Suprapubic skin (tissue), 4 donors: Measurements from ENCODE around the gene IFNA8. TPM values are rescaled to one million over a fixed set of nuclear protein-coding genes. Genes with fewer than 3 reads are reported as not detected.
"Not testable (repeated sequence)": the region's sequence is repeated elsewhere in the genome, so short reads cannot be mapped to it uniquely, and the experiment has no call there.

Source experiments
- DNase-seq, 2 donors: peaks; one replicate each; pipeline ENCODE4 v3.0.0-alpha.2; 2019; ENCODE audit warnings: low spot score in 2 of 2
- H3K27ac ChIP-seq: fragments of 200-600 bp; sonication (generic); one replicate; pipeline ENCODE4 v1.5.1; 2019
- H3K27me3 ChIP-seq: fragments of 200-600 bp; sonication (generic); one replicate; pipeline ENCODE4 v1.5.1; 2019
- H3K36me3 ChIP-seq: fragments of 200-600 bp; sonication (generic); one replicate; pipeline ENCODE4 v1.5.1; 2019
- H3K4me1 ChIP-seq: fragments of 200-600 bp; sonication (generic); one replicate; pipeline ENCODE4 v1.5.1; 2019
- H3K4me3 ChIP-seq: fragments of 200-600 bp; sonication (generic); one replicate; pipeline ENCODE4 v1.5.1; 2019; ENCODE audit warnings: mild to moderate bottlenecking
- H3K9me3 ChIP-seq: fragments of 200-600 bp; sonication (generic); one replicate; pipeline ENCODE4 v1.5.1; 2019
- CTCF ChIP-seq, 2 donors: fragments of 200-600 bp in 1 of 2; fragments of 450-650 bp in 1 of 2; sonication (generic) in 1 of 2; IDR thresholded peaks; one replicate each; pipeline ENCODE4 v1.5.1; 2016 to 2019; ENCODE audit warnings: antibody characterized with exemption in 2 of 2, mild to moderate bottlenecking in 1 of 2, moderate library complexity in 1 of 2
- EP300 ChIP-seq: sonication (generic); formaldehyde crosslinking; IDR thresholded peaks from one replicate; pipeline ENCODE4 v1.6.1; 2017; ENCODE audit warnings: antibody characterized with exemption
- POLR2A ChIP-seq, 2 donors: fragments of 450-650 bp; IDR thresholded peaks; one replicate each; pipeline ENCODE4 v1.6.1; 2017; ENCODE audit warnings: antibody characterized with exemption in 2 of 2, mild to moderate bottlenecking in 2 of 2, moderate library complexity in 2 of 2
- POLR2AphosphoS5 ChIP-seq, 3 donors: sonication (generic); formaldehyde crosslinking; IDR thresholded peaks; one replicate each; pipeline ENCODE4 v1.6.1; 2017; ENCODE audit warnings: antibody characterized with exemption in 3 of 3
- WGBS: methylation state at CpG from one replicate; pipeline ENCODE4 v1.1.5; 2018; 5-methylcytosine and 5-hydroxymethylcytosine counted together
- total RNA-seq, 4 donors: library from RNA; depleted of rRNA; stranded (reverse); fragments of >200 nt; gene quantifications; one replicate each; pipeline ENCODE4 v1.1.0, GENCODE V29; 2016

Gene IFNA8
- total RNA-seq, 4 donors from 2014 or later: not detected

DNA sequence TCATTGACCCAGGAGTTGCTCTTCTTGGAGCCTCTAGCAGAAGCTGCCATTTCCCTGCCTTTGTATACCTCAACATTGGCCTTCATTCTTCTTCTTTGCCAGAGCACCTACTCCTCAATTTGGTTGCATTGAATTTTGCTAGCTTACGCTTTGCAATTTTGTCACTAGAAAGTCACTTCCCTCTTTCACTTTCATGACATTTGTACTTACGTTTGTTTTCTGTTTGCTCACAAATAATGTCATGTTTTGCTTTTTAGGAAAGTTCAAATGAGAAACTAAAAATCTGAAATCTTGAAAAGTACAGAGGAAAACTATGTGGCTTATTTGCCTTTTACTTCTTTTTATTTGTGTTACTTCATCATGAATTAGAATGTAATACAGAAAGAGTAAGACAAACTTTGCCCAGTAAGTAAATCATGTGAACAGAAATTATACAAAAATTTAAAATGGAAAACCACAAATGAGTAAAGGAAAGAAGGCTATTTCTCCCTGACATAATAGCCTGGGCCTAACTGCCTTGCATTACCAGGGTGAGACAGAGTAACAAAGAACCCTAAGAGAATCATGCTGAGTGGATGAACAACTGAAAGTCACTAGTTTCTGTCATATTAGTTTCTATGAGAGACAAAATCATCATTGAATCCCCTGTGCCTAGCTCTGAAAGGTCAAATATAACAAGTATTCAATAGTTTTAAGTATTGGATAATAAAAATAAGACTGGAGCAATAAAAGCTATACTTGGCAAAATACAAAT is 23.9 kb downstream of the IFNA8 start:
- Histone ChIP-seq H3K27me3 (no peaks in the 10 kb centered on the region), H3K4me3 (no peak overlapping the region), H3K36me3 (no peaks in the 10 kb centered on the region), H3K27ac (no peak overlapping the region), H3K9me3 (no peaks in the 10 kb centered on the region), H3K4me1 (no peaks in the 10 kb centered on the region)
- DNase-seq: no peak
- 85% methylated on average over 2 of the region's 2 CpGs for WGBS
- TF ChIP-seq POLR2AphosphoS5 (IDR thresholded peaks at IDR 0.05) (no peak), CTCF (IDR thresholded peaks at IDR 0.05) (no peak), EP300 (no peak), POLR2A (IDR thresholded peaks at IDR 0.05) (no peak)

- Histone ChIP-seq H3K27ac (no peak overlapping the region), H3K9me3 (no peaks in the 10 kb centered on the region), H3K4me3 (no peak overlapping the region), H3K36me3 (no peaks in the 10 kb centered on the region), H3K4me1 (no peaks in the 10 kb centered on the region), H3K27me3 (no peaks in the 10 kb centered on the region)
- TF ChIP-seq CTCF (IDR thresholded peaks at IDR 0.05): peak in 1 of 2 donors; percentile 29
- no peak for TF ChIP-seq EP300
- 60% methylated on average over 9 of the region's 9 CpGs for WGBS
- no peak for DNase-seq
Observed at GRCh38 chr9:21434202-21435014, 25.5 kb downstream of the IFNA8 start.

GRCh38 chr9:21435015-21435383 is 26.1 kb downstream of the IFNA8 start:
- not testable (repeated sequence) for H3K36me3 ChIP-seq, H3K4me1 ChIP-seq, H3K9me3 ChIP-seq, H3K27ac ChIP-seq, H3K27me3 ChIP-seq, H3K4me3 ChIP-seq, DNase-seq
- WGBS: 76% methylated on average over 7 of the region's 7 CpGs

DNA sequence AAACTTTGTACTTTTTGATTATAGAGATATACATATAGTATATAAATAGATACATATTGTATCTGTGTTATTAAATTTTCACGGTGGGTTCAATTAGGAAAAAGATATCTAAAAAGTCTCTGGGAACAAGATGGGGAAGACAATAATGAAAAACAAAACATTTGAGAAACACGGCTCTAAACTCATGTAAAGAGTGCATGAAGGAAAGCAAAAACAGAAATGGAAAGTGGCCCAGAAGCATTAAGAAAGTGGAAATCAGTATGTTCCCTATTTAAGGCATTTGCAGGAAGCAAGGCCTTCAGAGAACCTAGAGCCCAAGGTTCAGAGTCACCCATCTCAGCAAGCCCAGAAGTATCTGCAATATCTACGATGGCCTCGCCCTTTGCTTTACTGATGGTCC is 31.2 kb downstream of the IFNA8 start, which contains the start of gene IFNA1:
IFNA1 (plus strand) TSS at position 301 of the 400 bp plus-strand sequence; CDS start at position 370, 69 bp downstream.
- WGBS: 91% methylated on average over 4 of the region's 4 CpGs
- peaks cover 6% of the 10 kb centered on the region for H3K9me3 ChIP-seq
- TF ChIP-seq CTCF (IDR thresholded peaks at IDR 0.05) (no peak), POLR2AphosphoS5 (IDR thresholded peaks at IDR 0.05) (no peak), POLR2A (IDR thresholded peaks at IDR 0.05) (no peak), EP300 (no peak)
- H3K27ac ChIP-seq: no peak within 1 kb of the TSS
- H3K27me3 ChIP-seq: no peaks in the 10 kb centered on the region
- no peaks in the 10 kb centered on the region for H3K4me1 ChIP-seq
- no peak for DNase-seq
- H3K36me3 ChIP-seq: no peaks in the 10 kb centered on the region
- no peak within 1 kb of the TSS for H3K4me3 ChIP-seq

- H3K27me3 ChIP-seq: peaks cover 5% of the 10 kb centered on the region
- DNase-seq: no peak
- no peak for TF ChIP-seq EP300
- no peak for TF ChIP-seq POLR2A (IDR thresholded peaks at IDR 0.05)
- TF ChIP-seq CTCF (IDR thresholded peaks at IDR 0.05): no peak
- TF ChIP-seq POLR2AphosphoS5 (IDR thresholded peaks at IDR 0.05): no peak
- H3K4me3 ChIP-seq: no peak overlapping the region
- WGBS: 91% methylated on average over 4 of the region's 4 CpGs
- H3K27ac ChIP-seq: no peak overlapping the region
- H3K9me3 ChIP-seq: peaks cover 6% of the 10 kb centered on the region
- no peaks in the 10 kb centered on the region for H3K36me3 ChIP-seq
- no peaks in the 10 kb centered on the region for H3K4me1 ChIP-seq
Observed at GRCh38 chr9:21443849-21444625, 35.1 kb downstream of the IFNA8 start.

DNA sequence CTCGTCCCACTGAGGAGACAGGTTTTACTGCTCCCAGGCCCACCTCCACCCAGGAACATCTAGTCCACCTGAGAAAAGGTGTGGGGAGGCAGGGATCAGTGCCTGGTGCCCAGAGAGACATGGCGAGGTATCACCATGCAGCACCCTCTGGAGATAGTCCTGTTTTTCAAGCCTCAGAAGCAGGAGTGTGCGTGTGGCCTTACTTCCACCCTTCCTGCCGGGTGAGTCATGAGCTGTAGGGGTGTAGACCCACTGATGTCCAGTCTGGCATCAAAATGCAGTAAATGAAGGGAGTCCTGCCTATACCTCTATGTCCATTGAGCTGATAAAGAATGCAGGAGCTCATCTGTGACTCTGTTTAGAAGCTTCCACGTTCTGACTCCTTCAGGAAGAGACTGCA is 40.4 kb downstream of the IFNA8 start:
- H3K4me3 ChIP-seq, H3K27ac ChIP-seq, H3K36me3 ChIP-seq, H3K9me3 ChIP-seq, H3K4me1 ChIP-seq, DNase-seq, H3K27me3 ChIP-seq: not testable (repeated sequence)
- 85% methylated on average over 5 of the region's 5 CpGs for WGBS
